ENCODE results near the gene SACM1L. TPM values are rescaled to one million over a fixed set of nuclear protein-coding genes. Genes with fewer than 3 reads are reported as not detected.
A peak's percentile ranks its signal among the peaks of the same experiment; 100 is the strongest.

The SACM1L gene
- total and polyA plus RNA-seq, 2 of the 4 experiments (the other 2 are of a cell fraction), result 19.0 to 40.9 TPM

DNA sequence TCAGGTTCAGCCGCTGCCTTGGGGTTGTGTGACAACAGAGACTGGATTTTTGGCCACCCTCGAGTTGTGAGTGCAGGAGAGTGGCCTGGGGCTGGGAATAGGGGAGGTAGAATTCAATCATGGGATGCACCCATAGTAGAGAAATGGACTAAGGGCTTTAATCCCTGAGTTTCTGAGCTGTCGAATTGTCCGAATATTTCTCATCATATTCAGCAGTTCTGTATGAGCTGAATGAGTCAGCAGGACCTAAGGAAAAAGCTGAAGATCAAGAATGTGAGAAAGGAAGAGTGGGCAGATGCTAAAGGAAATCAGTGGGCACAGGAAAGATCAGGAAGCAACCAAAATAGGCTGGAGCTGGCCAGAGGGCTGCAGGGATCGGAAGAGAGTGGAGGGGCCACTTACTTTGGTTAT lies 44.4 kb upstream of the SACM1L start:
- WGBS, 2 experiments (ENCODE audit: extremely low coverage in 2 of 2, insufficient read length in 1 of 2), result 67% methylated on average over 1 of the region's 5 CpGs; no CpG with 5 or more reads in 1 of the 2 experiments
- POLR2A ChIA-PET (ENCODE audit: unreplicated experiment), result no interaction called here

More for the DNA sequence above, 44.4 kb upstream of the SACM1L start:
- Histone ChIP-seq H2AK5ac (ENCODE audit: low read depth, low read length) (peak overlapping the region; percentile 100), H3K36me3 (ENCODE audit: control insufficient read depth, insufficient read depth, low read length) (peaks cover 11% of the 10 kb centered on the region), H3K18ac (ENCODE audit: low read depth, low read length) (peak overlapping the region; percentile 93), H2BK15ac (ENCODE audit: low read depth, low read length) (peak overlapping the region; percentile 93; the same call in 2 of the 3 replicates), H3K9me1 (ENCODE audit: insufficient read depth, low read length) (peaks cover 38% of the 10 kb centered on the region), H3K14ac (replicated peaks; ENCODE audit: low read depth, low read length) (peak overlapping the region; percentile 95), H2AFZ (replicated peaks; ENCODE audit: low read length, poor library complexity) (peak overlapping the region; percentile 38), H3K9ac (ENCODE audit: low read depth, low read length) (peak overlapping the region; percentile 42), H2BK120ac (ENCODE audit: low read depth, low read length) (peak overlapping the region; percentile 96), H3K4me1 (ENCODE audit: control insufficient read depth, insufficient read depth, low read length) (peaks cover 53% of the 10 kb centered on the region), H4K91ac (ENCODE audit: insufficient read depth, low read depth, low read length) (peak overlapping the region; percentile 89), H4K20me1 (ENCODE audit: insufficient read depth, low read length) (peaks cover 28% of the 10 kb centered on the region), H3K23ac (ENCODE audit: low read depth, low read length) (peak overlapping the region; percentile 93), H3K4ac (ENCODE audit: low read depth, low read length) (peak overlapping the region; percentile 98), H2BK5ac (ENCODE audit: low read depth, low read length, poor library complexity, severe bottlenecking) (peak overlapping the region; percentile 98), H3K9me3 (ENCODE audit: control insufficient read depth, insufficient read depth, low read length) (no peaks in the 10 kb centered on the region), H4K8ac (ENCODE audit: low read depth in 2 of 2, low read length in 2 of 2) (peak overlapping the region; percentile 79 to 90), H3K4me3 (ENCODE audit: insufficient read depth, low read depth, low read length) (no peak overlapping the region), H3K79me1 (ENCODE audit: low read depth in 1 of 2, low read length in 2 of 2) (peaks cover 39 to 73% of the 10 kb centered on the region in 2 experiments), H3K27me3 (ENCODE audit: control insufficient read depth, insufficient read depth, low read length) (no peaks in the 10 kb centered on the region), H2AK9ac (replicated peaks; ENCODE audit: low read depth, low read length, poor library complexity) (peak overlapping the region; percentile 85), H2BK20ac (ENCODE audit: low read depth, low read length) (peak overlapping the region; percentile 95), H3K56ac (ENCODE audit: extremely low read depth, insufficient read depth, low read length) (peak overlapping the region; percentile 75), H3K4me2 (ENCODE audit: low read depth, low read length) (peak overlapping the region; percentile 73), H3K27ac (ENCODE audit: insufficient read depth, low read length) (peak overlapping the region; percentile 97), H4K5ac (ENCODE audit: low read depth, low read length) (peak overlapping the region; percentile 89)
- in situ Hi-C loops (cut with MboI; ENCODE audit: low sequenced_read_pairs) (no loop called here), intact Hi-C loops (cut with micrococcal nuclease) (no loop called here), dilution Hi-C loops (cut with HindIII; ENCODE audit: low sequenced_read_pairs, unreplicated experiment) (no loop called here)
- CTCF ChIA-PET, result interaction anchor here (0.6 to 2.7 kb wide), 3 partner anchors 12 to 23 kb away, joined by 3 to 10 read pairs (median 3); no protein-coding TSS in a partner anchor
- ATAC-seq (ENCODE audit: low read depth), result peak; percentile 50
- TF ChIP-seq BHLHE40 (IDR thresholded peaks at IDR 0.05; ENCODE audit: low read depth, low read length) (peak; percentile 20; the same call in 1 of the 2 replicates), RCOR1 (IDR thresholded peaks at IDR 0.05; ENCODE audit: insufficient replicate concordance, low read length) (no peak), MAFK (IDR thresholded peaks at IDR 0.05; ENCODE audit: low read depth, low read length) (peak; percentile 79), CHD1 (IDR thresholded peaks at IDR 0.05; ENCODE audit: low read depth, low read length) (no peak), SMC3 (IDR thresholded peaks at IDR 0.05; ENCODE audit: low read depth, low read length) (no peak), NFE2L2 (IDR thresholded peaks at IDR 0.05; ENCODE audit: low read depth, low read length) (peak; percentile 86), RAD21 (IDR thresholded peaks at IDR 0.05; ENCODE audit: low read length) (no peak), FOS (IDR thresholded peaks at IDR 0.05; ENCODE audit: low read depth, low read length) (peak; percentile 74; the same call in 1 of the 2 replicates), RFX5 (IDR thresholded peaks at IDR 0.05; ENCODE audit: low read depth, low read length) (no peak), CEBPB (IDR thresholded peaks at IDR 0.05; ENCODE audit: low read depth, low read length) (no peak), MAZ (IDR thresholded peaks at IDR 0.05; ENCODE audit: borderline replicate concordance, low read depth, low read length) (no peak), POLR2A (IDR thresholded peaks at IDR 0.05; ENCODE audit: low read depth, low read length) (no peak), MXI1 (IDR thresholded peaks at IDR 0.05; ENCODE audit: borderline replicate concordance, low read depth, low read length) (no peak)
- TF ChIP-seq, protein P1, sequence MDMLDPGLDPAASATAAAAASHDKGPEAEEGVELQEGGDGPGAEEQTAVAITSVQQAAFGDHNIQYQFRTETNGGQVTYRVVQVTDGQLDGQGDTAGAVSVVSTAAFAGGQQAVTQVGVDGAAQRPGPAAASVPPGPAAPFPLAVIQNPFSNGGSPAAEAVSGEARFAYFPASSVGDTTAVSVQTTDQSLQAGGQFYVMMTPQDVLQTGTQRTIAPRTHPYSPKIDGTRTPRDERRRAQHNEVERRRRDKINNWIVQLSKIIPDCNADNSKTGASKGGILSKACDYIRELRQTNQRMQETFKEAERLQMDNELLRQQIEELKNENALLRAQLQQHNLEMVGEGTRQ (IDR thresholded peaks at IDR 0.05; ENCODE audit: low read depth, low read length), result no peak
- TF ChIP-seq, protein P2, sequence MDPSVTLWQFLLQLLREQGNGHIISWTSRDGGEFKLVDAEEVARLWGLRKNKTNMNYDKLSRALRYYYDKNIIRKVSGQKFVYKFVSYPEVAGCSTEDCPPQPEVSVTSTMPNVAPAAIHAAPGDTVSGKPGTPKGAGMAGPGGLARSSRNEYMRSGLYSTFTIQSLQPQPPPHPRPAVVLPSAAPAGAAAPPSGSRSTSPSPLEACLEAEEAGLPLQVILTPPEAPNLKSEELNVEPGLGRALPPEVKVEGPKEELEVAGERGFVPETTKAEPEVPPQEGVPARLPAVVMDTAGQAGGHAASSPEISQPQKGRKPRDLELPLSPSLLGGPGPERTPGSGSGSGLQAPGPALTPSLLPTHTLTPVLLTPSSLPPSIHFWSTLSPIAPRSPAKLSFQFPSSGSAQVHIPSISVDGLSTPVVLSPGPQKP (IDR thresholded peaks at IDR 0.05; ENCODE audit: borderline replicate concordance, low read depth, low read length), result no peak
- TF ChIP-seq, protein P3, sequence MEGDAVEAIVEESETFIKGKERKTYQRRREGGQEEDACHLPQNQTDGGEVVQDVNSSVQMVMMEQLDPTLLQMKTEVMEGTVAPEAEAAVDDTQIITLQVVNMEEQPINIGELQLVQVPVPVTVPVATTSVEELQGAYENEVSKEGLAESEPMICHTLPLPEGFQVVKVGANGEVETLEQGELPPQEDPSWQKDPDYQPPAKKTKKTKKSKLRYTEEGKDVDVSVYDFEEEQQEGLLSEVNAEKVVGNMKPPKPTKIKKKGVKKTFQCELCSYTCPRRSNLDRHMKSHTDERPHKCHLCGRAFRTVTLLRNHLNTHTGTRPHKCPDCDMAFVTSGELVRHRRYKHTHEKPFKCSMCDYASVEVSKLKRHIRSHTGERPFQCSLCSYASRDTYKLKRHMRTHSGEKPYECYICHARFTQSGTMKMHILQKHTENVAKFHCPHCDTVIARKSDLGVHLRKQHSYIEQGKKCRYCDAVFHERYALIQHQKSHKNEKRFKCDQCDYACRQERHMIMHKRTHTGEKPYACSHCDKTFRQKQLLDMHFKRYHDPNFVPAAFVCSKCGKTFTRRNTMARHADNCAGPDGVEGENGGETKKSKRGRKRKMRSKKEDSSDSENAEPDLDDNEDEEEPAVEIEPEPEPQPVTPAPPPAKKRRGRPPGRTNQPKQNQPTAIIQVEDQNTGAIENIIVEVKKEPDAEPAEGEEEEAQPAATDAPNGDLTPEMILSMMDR (conservative IDR thresholded peaks at IDR 0.05; ENCODE audit: low read depth, low read length), result no peak
- DNase-seq, result peak; percentile 93
- BruUV-seq (replicated peaks), result no TSS peak

Data from IMR-90 (cell line).